ENCODE data around the gene CELF2. TPM values are rescaled to one million over a fixed set of nuclear protein-coding genes. Genes with fewer than 3 reads are reported as not detected.

The CELF2 gene
- total RNA-seq, 1 donor from 2014 or later = 89.2 TPM

- ChIA-PET CTCF (interaction anchor here (1.0 kb wide), 1 partner anchor 9 kb away, joined by 3 read pairs; no protein-coding TSS in a partner anchor), POLR2A (interaction anchor here (0.9 to 1.6 kb wide), 2 partner anchors 9 kb away, joined by 4 to 6 read pairs; no protein-coding TSS in a partner anchor)
- H3K9me3 Mint-ChIP-seq = no peaks in the 10 kb centered on the region
- no peaks in the 10 kb centered on the region for H3K36me3 Mint-ChIP-seq (ENCODE audit: low read depth)
- DNase-seq (no peak), ATAC-seq (ENCODE audit: low read depth) (peak; percentile 43)
- no peak overlapping the region for H3K27ac Mint-ChIP-seq
- intact Hi-C loops (cut with micrococcal nuclease) = loop anchor here (1.0 kb wide), 2 partner anchors 9 to 13 kb away; no protein-coding TSS in a partner anchor
- H3K4me3 Mint-ChIP-seq = peak overlapping the region; percentile 24
- no peaks in the 10 kb centered on the region for H3K27me3 Mint-ChIP-seq
- no peak for TF ChIP-seq CTCF (IDR thresholded peaks at IDR 0.05)
- H3K4me1 Mint-ChIP-seq = peaks cover 80% of the 10 kb centered on the region
These were observed 136.7 kb downstream of the CELF2 start for GRCh38 chr10:11154333-11154732.

GRCh38 chr10:11154849-11155498 is 137.3 kb downstream of the CELF2 start:
- intact Hi-C loops (cut with micrococcal nuclease) = loop anchor here (1.0 kb wide), 2 partner anchors 8 to 14 kb away; no protein-coding TSS in a partner anchor
- Mint-ChIP-seq H3K4me3 (no peak overlapping the region), H3K27ac (no peak overlapping the region), H3K4me1 (peaks cover 80% of the 10 kb centered on the region), H3K27me3 (no peaks in the 10 kb centered on the region), H3K9me3 (no peaks in the 10 kb centered on the region), H3K36me3 (ENCODE audit: low read depth) (no peaks in the 10 kb centered on the region)
- ATAC-seq (ENCODE audit: low read depth) (no peak), DNase-seq (no peak)
- CTCF ChIA-PET = interaction anchor here (1.0 kb wide), 1 partner anchor 9 kb away, joined by 3 read pairs; no protein-coding TSS in a partner anchor
- POLR2A ChIA-PET = interaction anchor here (0.9 to 1.6 kb wide), 2 partner anchors 8 to 10 kb away, joined by 4 to 6 read pairs; no protein-coding TSS in a partner anchor
- TF ChIP-seq CTCF (IDR thresholded peaks at IDR 0.05) = no peak

GRCh38 chr10:11156480-11156879 is 138.8 kb downstream of the CELF2 start:
- H3K9me3 Mint-ChIP-seq = no peaks in the 10 kb centered on the region
- no peak for DNase-seq
- intact Hi-C loops (cut with micrococcal nuclease) = no loop called here
- TF ChIP-seq CTCF (IDR thresholded peaks at IDR 0.05) = no peak
- no peaks in the 10 kb centered on the region for H3K27me3 Mint-ChIP-seq
- CTCF ChIA-PET = no interaction called here
- H3K27ac Mint-ChIP-seq = no peak overlapping the region
- H3K4me1 Mint-ChIP-seq = peaks cover 78% of the 10 kb centered on the region
- H3K36me3 Mint-ChIP-seq (ENCODE audit: low read depth) = no peaks in the 10 kb centered on the region
- no peak overlapping the region for H3K4me3 Mint-ChIP-seq
- no peak for ATAC-seq (ENCODE audit: low read depth)
- POLR2A ChIA-PET = interaction anchor here (1.0 kb wide), 1 partner anchor 11 kb away, joined by 6 read pairs; no protein-coding TSS in a partner anchor

- Mint-ChIP-seq H3K9me3 (no peaks in the 10 kb centered on the region), H3K4me3 (peak overlapping the region; percentile 11), H3K27me3 (no peaks in the 10 kb centered on the region), H3K4me1 (peaks cover 81% of the 10 kb centered on the region), H3K36me3 (ENCODE audit: low read depth) (no peaks in the 10 kb centered on the region), H3K27ac (peak overlapping the region; percentile 48)
- intact Hi-C loops (cut with micrococcal nuclease) = loop anchor here (1.0 kb wide), 1 partner anchor 9 kb away; no protein-coding TSS in a partner anchor
- ATAC-seq (ENCODE audit: low read depth) = peak; percentile 59
- ChIA-PET POLR2A (interaction anchor here (0.5 to 1.0 kb wide), 2 partner anchors 12 to 29 kb away, joined by 6 read pairs; no protein-coding TSS in a partner anchor), CTCF (no interaction called here)
- TF ChIP-seq CTCF (IDR thresholded peaks at IDR 0.05) = no peak
- DNase-seq = no peak
These were observed 139.8 kb downstream of the CELF2 start for GRCh38 chr10:11157292-11158076.

GRCh38 chr10:11158080-11158479 is 140.4 kb downstream of the CELF2 start:
- CTCF ChIA-PET = no interaction called here
- no peaks in the 10 kb centered on the region for H3K9me3 Mint-ChIP-seq
- H3K27ac Mint-ChIP-seq = no peak overlapping the region
- intact Hi-C loops (cut with micrococcal nuclease) = no loop called here
- no peaks in the 10 kb centered on the region for H3K27me3 Mint-ChIP-seq
- H3K36me3 Mint-ChIP-seq (ENCODE audit: low read depth) = no peaks in the 10 kb centered on the region
- peaks cover 87% of the 10 kb centered on the region for H3K4me1 Mint-ChIP-seq
- DNase-seq = no peak
- POLR2A ChIA-PET = interaction anchor here (0.5 kb wide), 1 partner anchor 28 kb away, joined by 6 read pairs; no protein-coding TSS in a partner anchor
- TF ChIP-seq CTCF (IDR thresholded peaks at IDR 0.05) = no peak
- no peak for ATAC-seq (ENCODE audit: low read depth)
- H3K4me3 Mint-ChIP-seq = peak overlapping the region; percentile 1
